OCI-LY3 (cell line): ENCODE measurements around the gene SNX6.

ENCODE experiments used
- CTCF ChIP-seq: fragments of 200-600, 300-600 bp; sonication (generic); IDR thresholded peaks from 2 replicates; pipeline ENCODE4 v1.5.1; 2014; ENCODE audit warnings: antibody characterized with exemption, low read length, low read depth
- EZH2phosphoT487 ChIP-seq: fragments of 200-600 bp; shearing (Covaris generic); IDR thresholded peaks from 2 replicates; pipeline ENCODE4 v1.6.1; 2018; ENCODE audit warnings: antibody characterized with exemption, mixed run types, low read depth

- no peak for TF ChIP-seq CTCF
- no peak for TF ChIP-seq EZH2phosphoT487
These were observed 48.4 kb upstream of the SNX6 start for GRCh38 chr14:34678306-34678705.
